GM18511 (cell line): ENCODE measurements around the gene OR51L1.

Experiments
- ATAC-seq: cut with Tn5 transposase; IDR thresholded peaks from one replicate; pipeline ENCODE4 v1.9.1; 2021; ENCODE audit warnings: mild to moderate bottlenecking, moderate library complexity; ENCODE audit not compliant: unreplicated experiment

OR51L1 gene

DNA sequence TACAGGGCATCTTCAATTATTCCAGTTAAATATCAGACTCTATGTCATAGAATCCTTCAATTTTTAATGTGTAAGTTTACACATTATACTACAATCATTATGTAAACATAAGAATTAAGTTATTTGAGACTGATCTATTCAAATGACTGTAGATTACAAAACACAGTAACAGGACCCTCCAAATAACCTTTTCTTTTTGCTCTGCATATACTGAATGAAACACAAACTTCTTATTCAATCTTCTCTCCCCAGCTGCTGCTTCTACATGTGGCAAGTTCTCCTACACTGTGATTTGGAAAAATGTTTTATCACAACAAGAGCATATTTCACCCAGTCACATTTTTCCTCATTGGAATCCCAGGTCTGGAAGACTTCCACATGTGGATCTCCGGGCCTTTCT is 51.6 kb downstream of the OR51L1 start, which contains the start of gene OR52J3:
TSS of gene OR52J3 (plus strand) at position 301 of the 400 bp plus-strand sequence. CDS start at position 301, 0 bp downstream.
- ATAC-seq = no peak

DNA sequence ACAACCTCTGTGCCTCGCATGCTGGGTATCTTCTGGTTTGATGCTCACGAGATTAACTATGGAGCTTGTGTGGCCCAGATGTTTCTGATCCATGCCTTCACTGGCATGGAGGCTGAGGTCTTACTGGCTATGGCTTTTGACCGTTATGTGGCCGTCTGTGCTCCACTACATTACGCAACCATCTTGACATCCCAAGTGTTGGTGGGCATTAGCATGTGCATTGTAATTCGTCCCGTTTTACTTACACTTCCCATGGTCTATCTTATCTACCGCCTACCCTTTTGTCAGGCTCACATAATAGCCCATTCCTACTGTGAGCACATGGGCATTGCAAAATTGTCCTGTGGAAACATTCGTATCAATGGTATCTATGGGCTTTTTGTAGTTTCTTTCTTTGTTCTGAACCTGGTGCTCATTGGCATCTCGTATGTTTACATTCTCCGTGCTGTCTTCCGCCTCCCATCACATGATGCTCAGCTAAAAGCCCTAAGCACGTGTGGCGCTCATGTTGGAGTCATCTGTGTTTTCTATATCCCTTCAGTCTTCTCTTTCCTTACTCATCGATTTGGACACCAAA is 52.2 kb downstream of the OR51L1 start:
- no peak for ATAC-seq
